ENCODE measurements around the gene SPOCD1. TPM values are rescaled to one million over a fixed set of nuclear protein-coding genes. Genes with fewer than 3 reads are reported as not detected.

The SPOCD1 gene
- total RNA-seq, 1 experiment from 2014 or later, result 10.2 TPM

GRCh38 chr1:31860581-31860980, 44.8 kb upstream of the SPOCD1 start:
- ChIA-PET CTCF (no interaction called here), POLR2A (ENCODE audit: unreplicated experiment) (interaction anchor here (0.7 kb wide), 1 partner anchor 561 kb away, joined by 16 read pairs; no protein-coding TSS in a partner anchor)
- no peak overlapping the region for H2AFZ ChIP-seq
- H3K4me3 ChIP-seq, result no peak overlapping the region
- intact Hi-C loops (cut with micrococcal nuclease; ENCODE audit: unreplicated experiment), result no loop called here
- no peaks in the 10 kb centered on the region for H4K20me1 ChIP-seq (ENCODE audit: insufficient read depth)
- H3K79me2 ChIP-seq (ENCODE audit: low read depth), result no peaks in the 10 kb centered on the region
- no peak overlapping the region for H3K4me2 ChIP-seq
- H3K9me3 ChIP-seq (ENCODE audit: insufficient read depth, low read depth), result no peaks in the 10 kb centered on the region
- BruUV-seq (replicated peaks), result no TSS peak
- 0 out of 2 replicates have a peak, but pooled peaks cover 3% of the 10 kb centered on the region for H3F3A ChIP-seq (ENCODE audit: insufficient read depth, low read depth)
- H3K27ac ChIP-seq, result no peak overlapping the region
- H3K4me1 ChIP-seq (replicated peaks; ENCODE audit: insufficient read depth), result peaks cover 5% of the 10 kb centered on the region
- H3K36me3 ChIP-seq (ENCODE audit: low read depth), result no peaks in the 10 kb centered on the region
- no peak for DNase-seq
- H3K27me3 ChIP-seq (ENCODE audit: insufficient read depth, low read depth), result no peaks in the 10 kb centered on the region
- H3K9me2 ChIP-seq (ENCODE audit: insufficient read depth), result no peaks in the 10 kb centered on the region
- no peak for TF ChIP-seq EZH2 (IDR thresholded peaks at IDR 0.05; ENCODE audit: low read depth)
- TF ChIP-seq, protein P1, sequence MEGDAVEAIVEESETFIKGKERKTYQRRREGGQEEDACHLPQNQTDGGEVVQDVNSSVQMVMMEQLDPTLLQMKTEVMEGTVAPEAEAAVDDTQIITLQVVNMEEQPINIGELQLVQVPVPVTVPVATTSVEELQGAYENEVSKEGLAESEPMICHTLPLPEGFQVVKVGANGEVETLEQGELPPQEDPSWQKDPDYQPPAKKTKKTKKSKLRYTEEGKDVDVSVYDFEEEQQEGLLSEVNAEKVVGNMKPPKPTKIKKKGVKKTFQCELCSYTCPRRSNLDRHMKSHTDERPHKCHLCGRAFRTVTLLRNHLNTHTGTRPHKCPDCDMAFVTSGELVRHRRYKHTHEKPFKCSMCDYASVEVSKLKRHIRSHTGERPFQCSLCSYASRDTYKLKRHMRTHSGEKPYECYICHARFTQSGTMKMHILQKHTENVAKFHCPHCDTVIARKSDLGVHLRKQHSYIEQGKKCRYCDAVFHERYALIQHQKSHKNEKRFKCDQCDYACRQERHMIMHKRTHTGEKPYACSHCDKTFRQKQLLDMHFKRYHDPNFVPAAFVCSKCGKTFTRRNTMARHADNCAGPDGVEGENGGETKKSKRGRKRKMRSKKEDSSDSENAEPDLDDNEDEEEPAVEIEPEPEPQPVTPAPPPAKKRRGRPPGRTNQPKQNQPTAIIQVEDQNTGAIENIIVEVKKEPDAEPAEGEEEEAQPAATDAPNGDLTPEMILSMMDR (conservative IDR thresholded peaks at IDR 0.05), result no peak

- Histone ChIP-seq H3F3A (ENCODE audit: insufficient read depth, low read depth) (peaks cover 8% of the 10 kb centered on the region; the same call in 1 of the 2 replicates), H3K4me2 (no peak overlapping the region), H2AFZ (no peak overlapping the region), H3K27me3 (ENCODE audit: insufficient read depth, low read depth) (no peaks in the 10 kb centered on the region), H3K4me1 (replicated peaks; ENCODE audit: insufficient read depth) (peaks cover 13% of the 10 kb centered on the region), H4K20me1 (ENCODE audit: insufficient read depth) (no peaks in the 10 kb centered on the region), H3K9me2 (ENCODE audit: insufficient read depth) (no peaks in the 10 kb centered on the region), H3K4me3 (no peak overlapping the region), H3K27ac (no peak overlapping the region), H3K36me3 (ENCODE audit: low read depth) (no peaks in the 10 kb centered on the region), H3K9me3 (ENCODE audit: insufficient read depth, low read depth) (no peaks in the 10 kb centered on the region), H3K79me2 (ENCODE audit: low read depth) (no peaks in the 10 kb centered on the region)
- no peak for DNase-seq
- BruUV-seq (replicated peaks), result no TSS peak
- no peak for TF ChIP-seq EZH2 (IDR thresholded peaks at IDR 0.05; ENCODE audit: low read depth)
- TF ChIP-seq, protein P1 (conservative IDR thresholded peaks at IDR 0.05), result no peak
- intact Hi-C loops (cut with micrococcal nuclease; ENCODE audit: unreplicated experiment), result no loop called here
- ChIA-PET CTCF (no interaction called here), POLR2A (ENCODE audit: unreplicated experiment) (no interaction called here)
Measured at GRCh38 chr1:31859719-31860118, 43.9 kb upstream of the SPOCD1 start.

- peaks cover 8% of the 10 kb centered on the region; the same call in 1 of the 2 replicates for H3F3A ChIP-seq (ENCODE audit: insufficient read depth, low read depth)
- H3K27ac ChIP-seq, result no peak overlapping the region
- no peaks in the 10 kb centered on the region for H3K27me3 ChIP-seq (ENCODE audit: insufficient read depth, low read depth)
- peaks cover 13% of the 10 kb centered on the region for H3K4me1 ChIP-seq (replicated peaks; ENCODE audit: insufficient read depth)
- intact Hi-C loops (cut with micrococcal nuclease; ENCODE audit: unreplicated experiment), result no loop called here
- H3K9me2 ChIP-seq (ENCODE audit: insufficient read depth), result no peaks in the 10 kb centered on the region
- no TSS peak for BruUV-seq (replicated peaks)
- TF ChIP-seq EZH2 (IDR thresholded peaks at IDR 0.05; ENCODE audit: low read depth), result no peak
- TF ChIP-seq, protein P1 (conservative IDR thresholded peaks at IDR 0.05), result no peak
- no peak overlapping the region for H2AFZ ChIP-seq
- DNase-seq, result no peak
- no peaks in the 10 kb centered on the region for H3K79me2 ChIP-seq (ENCODE audit: low read depth)
- no peaks in the 10 kb centered on the region for H3K9me3 ChIP-seq (ENCODE audit: insufficient read depth, low read depth)
- POLR2A ChIA-PET (ENCODE audit: unreplicated experiment), result no interaction called here
- H3K4me3 ChIP-seq, result no peak overlapping the region
- CTCF ChIA-PET, result no interaction called here
- no peaks in the 10 kb centered on the region for H3K36me3 ChIP-seq (ENCODE audit: low read depth)
- H4K20me1 ChIP-seq (ENCODE audit: insufficient read depth), result no peaks in the 10 kb centered on the region
- H3K4me2 ChIP-seq, result no peak overlapping the region
Measured at GRCh38 chr1:31859044-31859443, 43.2 kb upstream of the SPOCD1 start.
